Heart left ventricle (tissue), 16 donors: Measurements from ENCODE around the gene GATAD2A. TPM values are rescaled to one million over a fixed set of nuclear protein-coding genes. Genes with fewer than 3 reads are reported as not detected.

Experiments
- ATAC-seq, 4 donors: fragments of 200-7000 bp; cut with Tn5 transposase; one replicate each; pipeline ENCODE4 v1.9.1; 2020 to 2022; ENCODE audit warnings: moderate library complexity in 4 of 4, mild to moderate bottlenecking in 3 of 4, moderate number of reproducible peaks in 1 of 4
- DNase-seq, 5 donors: peaks; one replicate each; pipeline ENCODE4 v3.0.0-alpha.2; 2020
- H3K27ac ChIP-seq, 12 donors: fragments of 200-600 bp; sonication (generic) in 4 of 12; one replicate each; pipeline versions ENCODE4 v1.5.0 to v1.8.0; 2016 to 2022; ENCODE audit warnings: mild to moderate bottlenecking in 2 of 12
- H3K27me3 ChIP-seq, 9 donors: fragments of 200-600 bp; sonication (generic) in 2 of 9; one replicate each; pipeline versions ENCODE4 v1.5.1 to v1.8.0; 2016 to 2022; ENCODE audit warnings: mild to moderate bottlenecking in 3 of 9
- H3K36me3 ChIP-seq, 9 donors: fragments of 200-600 bp; sonication (generic) in 2 of 9; one replicate each; pipeline versions ENCODE4 v1.5.0 to v1.8.0; 2018 to 2022; ENCODE audit warnings: mild to moderate bottlenecking in 2 of 9
- H3K4me1 ChIP-seq, 12 donors: fragments of 200-600 bp; sonication (generic) in 4 of 12; one replicate each; pipeline versions ENCODE4 v1.5.0 to v1.8.0; 2016 to 2022; ENCODE audit warnings: mild to moderate bottlenecking in 3 of 12
- H3K4me3 ChIP-seq, 12 donors: fragments of 200-600 bp; sonication (generic) in 4 of 12; one replicate each; pipeline versions ENCODE4 v1.5.0 to v1.8.0; 2017 to 2022; ENCODE audit warnings: mild to moderate bottlenecking in 9 of 12, moderate library complexity in 4 of 12
- H3K9me3 ChIP-seq, 12 donors: fragments of 200-600 bp; sonication (generic) in 4 of 12; one replicate each; pipeline versions ENCODE4 v1.5.0 to v1.8.0; 2016 to 2022; ENCODE audit warnings: mild to moderate bottlenecking in 1 of 12
- CTCF ChIP-seq, 12 donors: fragments of 200-600 bp; sonication (generic) in 4 of 12; IDR thresholded peaks; one replicate each; pipeline versions ENCODE4 v1.5.0 to v1.8.0; 2018 to 2022; ENCODE audit warnings: antibody characterized with exemption in 12 of 12, mild to moderate bottlenecking in 5 of 12
- POLR2A ChIP-seq, 2 donors: fragments of 450-650 bp; IDR thresholded peaks; one replicate each; pipeline ENCODE4 v1.6.1; 2017; ENCODE audit warnings: antibody characterized with exemption in 2 of 2, mild to moderate bottlenecking in 2 of 2, moderate library complexity in 2 of 2
- WGBS, 4 donors: extraction: QIAGEN DNeasy Blood & Tissue Kit in 2 of 4; methylation state at CpG; one replicate each; pipeline versions ENCODE4 v1.1.5 to v1.1.7; 2013 to 2018; 5-methylcytosine and 5-hydroxymethylcytosine counted together
- intact Hi-C, 10 donors: fragments of 100-400 bp; cut with DNase I; formaldehyde crosslinking; loops; one replicate each; pipeline versions ENCODE4 v1.11.1 to v1.14.2; 2022
- polyA plus RNA-seq, 2 donors: library from polyadenylated mRNA; stranded (reverse); fragments of 200-250 nt; gene quantifications; one replicate each; pipeline ENCODE4 v1.2.3, GENCODE V29; 2013
- total RNA-seq, 9 donors: library from RNA; depleted of rRNA in 2 of 9; stranded (reverse); fragments of >200 nt in 2 of 9; fragmentation: NEBNext Ultra II Directional in 3 of 9; extraction: Animal tissue kit (Norgen Biotek cat#: 25700) in 3 of 9; gene quantifications; one replicate each; pipeline versions ENCODE4 v1.1.0 to v1.2.4, GENCODE V29; 2016 to 2023
- donor health status: ischemic (EF 13 %, LVEDD 7.1; RV severe dilation, severe dysfunction).
- donor health status: healthy with polysubstance abuse.
- donor health status: DM: no; HTN: yes; CAD: no.
- donor health status: DM: no; HTN: no; CAD: no.
- donor health status: ischemic (EF 25% LVEDD 6.9; RV normal size, moderate dysfunction).
- donor health status: ischemic (EF 25% LVEDD 5.7; RV mildly dilated, moderate dysfunction).
- donor health status: healthy.
- donor health status: DM: yes; HTN: yes; CAD: no.
- donor health status: ischemic (EF 35%, LVEDD 5.7; RV mildly dilated, moderate dysfunction).
- donor health status: nonischemic (EF 11% LVEDD 7.7; RV severe dilation, severe dysfunction).
- donor health status: DM: yes; HTN: yes; CAD: no.
- donor health status: PGD.
- donor health status: ischemic (EF 29% LVEDD 5.4; RV normal size, mild dysfunction).
- donor health status: nonischemic (EF 23%, LVEDD 6.1; RV moderate dilation, normal function).

GATAD2A gene
- total and polyA plus RNA-seq, 11 donors = 7.5 to 49.5 (median 30.5) TPM

- Histone ChIP-seq H3K27me3 (no peaks in the 10 kb centered on the region), H3K27ac (no peak overlapping the region), H3K9me3 (no peaks in the 10 kb centered on the region), H3K36me3 (peaks cover 0 to 82% (median 72%) of the 10 kb centered on the region in 9 donors), H3K4me3 (no peak overlapping the region), H3K4me1 (no peaks in the 10 kb centered on the region)
- ATAC-seq (no peak), DNase-seq (no peak)
- no peak for TF ChIP-seq POLR2A (IDR thresholded peaks at IDR 0.05)
- TF ChIP-seq CTCF (IDR thresholded peaks at IDR 0.05) = no peak
- intact Hi-C loops = no loop called here
- WGBS, 4 donors = 90 to 95% (median 92%) methylated on average over 16 to 23 of the region's 23 CpGs
Measured at GRCh38 chr19:19504754-19505668, 99.5 kb downstream of the GATAD2A start.

GRCh38 chr19:19505669-19506326 lies 100.3 kb downstream of the GATAD2A start:
- Histone ChIP-seq H3K4me1 (no peaks in the 10 kb centered on the region), H3K36me3 (peaks cover 0 to 75% (median 64%) of the 10 kb centered on the region in 9 donors), H3K27me3 (no peaks in the 10 kb centered on the region), H3K4me3 (no peak overlapping the region), H3K9me3 (no peaks in the 10 kb centered on the region), H3K27ac (no peak overlapping the region)
- no peak for TF ChIP-seq POLR2A (IDR thresholded peaks at IDR 0.05)
- TF ChIP-seq CTCF (IDR thresholded peaks at IDR 0.05) = no peak
- 90 to 96% (median 92%) methylated on average over 26 to 27 of the region's 27 CpGs for WGBS, 4 donors
- ATAC-seq (no peak), DNase-seq (no peak)
- intact Hi-C loops = no loop called here

DNA sequence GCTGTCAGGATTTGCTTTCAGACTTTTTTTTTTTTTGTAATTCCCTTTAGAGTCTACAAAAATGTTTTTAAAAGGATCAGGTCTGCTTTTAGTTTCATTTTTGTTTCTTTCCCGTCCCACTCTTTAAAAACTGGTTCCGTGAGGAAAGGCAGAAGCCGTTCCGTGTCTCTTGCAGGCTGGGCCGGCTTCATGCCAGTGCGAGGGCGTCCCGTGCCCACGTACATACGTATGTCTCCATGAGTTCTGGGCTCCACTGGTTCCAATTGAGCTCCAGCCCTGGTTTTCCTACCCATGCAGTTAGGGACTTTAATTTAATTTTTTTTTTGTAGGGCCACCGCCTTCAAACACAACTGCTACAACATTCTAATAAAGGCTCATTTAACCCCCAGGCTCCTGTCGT lies 101.1 kb downstream of the GATAD2A start:
- Histone ChIP-seq H3K36me3 (peaks cover 0 to 67% (median 56%) of the 10 kb centered on the region in 9 donors), H3K27ac (no peak overlapping the region), H3K9me3 (no peaks in the 10 kb centered on the region), H3K4me3 (no peak overlapping the region), H3K4me1 (no peaks in the 10 kb centered on the region), H3K27me3 (no peaks in the 10 kb centered on the region)
- 81 to 92% (median 88%) methylated on average over 12 of the region's 12 CpGs for WGBS, 4 donors
- ATAC-seq (no peak), DNase-seq (no peak)
- intact Hi-C loops = no loop called here
- no peak for TF ChIP-seq CTCF (IDR thresholded peaks at IDR 0.05)
- no peak for TF ChIP-seq POLR2A (IDR thresholded peaks at IDR 0.05)

DNA sequence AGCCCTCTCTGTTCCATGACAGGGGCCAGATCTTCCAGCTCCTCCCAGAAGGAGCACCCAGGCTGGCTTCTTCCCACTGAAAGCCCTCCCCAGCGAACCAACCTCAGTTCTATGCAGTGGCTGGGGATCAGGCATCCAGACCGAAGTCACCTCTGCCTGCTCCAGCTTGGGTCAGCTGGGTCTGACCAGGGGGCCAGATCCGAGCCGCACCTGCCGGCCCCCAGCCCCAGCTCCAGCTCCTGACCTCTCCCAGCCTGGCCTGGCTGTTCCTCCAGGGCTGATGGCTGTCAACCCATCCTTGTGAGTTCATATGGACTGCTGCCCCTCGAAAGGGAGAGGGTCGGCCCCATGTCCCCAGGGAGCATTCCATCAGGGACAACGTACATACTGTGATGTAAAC lies 101.9 kb downstream of the GATAD2A start:
- no peak for DNase-seq
- H3K4me3 ChIP-seq = no peak overlapping the region
- 84 to 90% (median 87%) methylated on average over 8 of the region's 8 CpGs for WGBS, 4 donors
- no peaks in the 10 kb centered on the region for H3K9me3 ChIP-seq
- intact Hi-C loops = no loop called here
- H3K27me3 ChIP-seq = no peaks in the 10 kb centered on the region
- H3K27ac ChIP-seq = no peak overlapping the region
- H3K4me1 ChIP-seq = no peaks in the 10 kb centered on the region
- peaks cover 0 to 59% (median 49%) of the 10 kb centered on the region in 9 donors for H3K36me3 ChIP-seq
- ATAC-seq = peak in 1 of 4 donors; percentile 10
- TF ChIP-seq POLR2A (IDR thresholded peaks at IDR 0.05) = no peak
- TF ChIP-seq CTCF (IDR thresholded peaks at IDR 0.05) = no peak
